K562 (cell line): ENCODE data around the gene REEP3. TPM values are rescaled to one million over a fixed set of nuclear protein-coding genes. Genes with fewer than 3 reads are reported as not detected.

Experiments
- ASH1L ChIP-seq: fragments of 450-650 bp; IDR thresholded peaks from 2 replicates; pipeline ENCODE4 v1.6.1; 2018; ENCODE audit warnings: borderline replicate concordance, mild to moderate bottlenecking, low read depth; ENCODE audit not compliant: partially characterized antibody
- polyA plus RNA-seq, 8 experiments: library from polyadenylated mRNA; depleted of rRNA in 4 of 8; stranded (reverse) in 5 of 8; unstranded in 3 of 8; fragments of >200 nt; fragmentation: Nextera tagmentation in 2 of 8; fragmentation: Illumina TruSeq in 1 of 8; extraction: Ambion mirVana in 2 of 8; extraction: Trizol in 1 of 8; gene quantifications; 2 replicates each; pipeline versions ENCODE4 v1.2.1 to v1.2.3, GENCODE V29; 2011 to 2014; ENCODE audit warnings: inconsistent platforms in 1 of 8, missing spikeins in 1 of 8
- total RNA-seq, 7 experiments: library from RNA; depleted of rRNA in 6 of 7; stranded (reverse); fragments of >200 nt in 6 of 7; fragmentation: Illumina TruSeq in 2 of 7; extraction: Trizol in 2 of 7; gene quantifications; 2 replicates each; pipeline versions ENCODE4 v1.2.1 to v1.2.3, GENCODE V29; 2011 to 2021; ENCODE audit warnings: low replicate concordance in 1 of 7
- TF ChIP-seq, protein P1 (sequence below): fragments of 450-650 bp; formaldehyde crosslinking; IDR thresholded peaks from 2 replicates; pipeline ENCODE4 v1.4.0; 2022; ENCODE audit warnings: mild to moderate bottlenecking, moderate library complexity
- TF ChIP-seq, protein P2 (sequence below): sonication (generic); formaldehyde crosslinking; IDR thresholded peaks from 2 replicates; pipeline ENCODE4 v1.8.1; 2023; ENCODE audit warnings: mild to moderate bottlenecking, missing genetic modification reagents
- TF ChIP-seq, protein P3 (sequence below), 2 experiments: fragments of 450-650 bp; IDR thresholded peaks; 2 replicates each; pipeline ENCODE4 v1.6.1; 2018; ENCODE audit warnings: mild to moderate bottlenecking in 2 of 2, low read depth in 1 of 2; ENCODE audit not compliant: partially characterized antibody in 2 of 2

Gene REEP3
- total and polyA plus RNA-seq, 9 of the 15 experiments (the other 6 are each of a cell fraction or from before 2014, with no cell fraction given): 3.4 to 13.4 (median 9.2) TPM

- no peak for TF ChIP-seq ASH1L
- TF ChIP-seq, protein P1, sequence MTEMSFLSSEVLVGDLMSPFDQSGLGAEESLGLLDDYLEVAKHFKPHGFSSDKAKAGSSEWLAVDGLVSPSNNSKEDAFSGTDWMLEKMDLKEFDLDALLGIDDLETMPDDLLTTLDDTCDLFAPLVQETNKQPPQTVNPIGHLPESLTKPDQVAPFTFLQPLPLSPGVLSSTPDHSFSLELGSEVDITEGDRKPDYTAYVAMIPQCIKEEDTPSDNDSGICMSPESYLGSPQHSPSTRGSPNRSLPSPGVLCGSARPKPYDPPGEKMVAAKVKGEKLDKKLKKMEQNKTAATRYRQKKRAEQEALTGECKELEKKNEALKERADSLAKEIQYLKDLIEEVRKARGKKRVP (CRISPR knock-in tag): no peak
- TF ChIP-seq, protein P2, sequence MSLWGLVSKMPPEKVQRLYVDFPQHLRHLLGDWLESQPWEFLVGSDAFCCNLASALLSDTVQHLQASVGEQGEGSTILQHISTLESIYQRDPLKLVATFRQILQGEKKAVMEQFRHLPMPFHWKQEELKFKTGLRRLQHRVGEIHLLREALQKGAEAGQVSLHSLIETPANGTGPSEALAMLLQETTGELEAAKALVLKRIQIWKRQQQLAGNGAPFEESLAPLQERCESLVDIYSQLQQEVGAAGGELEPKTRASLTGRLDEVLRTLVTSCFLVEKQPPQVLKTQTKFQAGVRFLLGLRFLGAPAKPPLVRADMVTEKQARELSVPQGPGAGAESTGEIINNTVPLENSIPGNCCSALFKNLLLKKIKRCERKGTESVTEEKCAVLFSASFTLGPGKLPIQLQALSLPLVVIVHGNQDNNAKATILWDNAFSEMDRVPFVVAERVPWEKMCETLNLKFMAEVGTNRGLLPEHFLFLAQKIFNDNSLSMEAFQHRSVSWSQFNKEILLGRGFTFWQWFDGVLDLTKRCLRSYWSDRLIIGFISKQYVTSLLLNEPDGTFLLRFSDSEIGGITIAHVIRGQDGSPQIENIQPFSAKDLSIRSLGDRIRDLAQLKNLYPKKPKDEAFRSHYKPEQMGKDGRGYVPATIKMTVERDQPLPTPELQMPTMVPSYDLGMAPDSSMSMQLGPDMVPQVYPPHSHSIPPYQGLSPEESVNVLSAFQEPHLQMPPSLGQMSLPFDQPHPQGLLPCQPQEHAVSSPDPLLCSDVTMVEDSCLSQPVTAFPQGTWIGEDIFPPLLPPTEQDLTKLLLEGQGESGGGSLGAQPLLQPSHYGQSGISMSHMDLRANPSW (CRISPR knock-in tag): no peak
- TF ChIP-seq, protein P3, sequence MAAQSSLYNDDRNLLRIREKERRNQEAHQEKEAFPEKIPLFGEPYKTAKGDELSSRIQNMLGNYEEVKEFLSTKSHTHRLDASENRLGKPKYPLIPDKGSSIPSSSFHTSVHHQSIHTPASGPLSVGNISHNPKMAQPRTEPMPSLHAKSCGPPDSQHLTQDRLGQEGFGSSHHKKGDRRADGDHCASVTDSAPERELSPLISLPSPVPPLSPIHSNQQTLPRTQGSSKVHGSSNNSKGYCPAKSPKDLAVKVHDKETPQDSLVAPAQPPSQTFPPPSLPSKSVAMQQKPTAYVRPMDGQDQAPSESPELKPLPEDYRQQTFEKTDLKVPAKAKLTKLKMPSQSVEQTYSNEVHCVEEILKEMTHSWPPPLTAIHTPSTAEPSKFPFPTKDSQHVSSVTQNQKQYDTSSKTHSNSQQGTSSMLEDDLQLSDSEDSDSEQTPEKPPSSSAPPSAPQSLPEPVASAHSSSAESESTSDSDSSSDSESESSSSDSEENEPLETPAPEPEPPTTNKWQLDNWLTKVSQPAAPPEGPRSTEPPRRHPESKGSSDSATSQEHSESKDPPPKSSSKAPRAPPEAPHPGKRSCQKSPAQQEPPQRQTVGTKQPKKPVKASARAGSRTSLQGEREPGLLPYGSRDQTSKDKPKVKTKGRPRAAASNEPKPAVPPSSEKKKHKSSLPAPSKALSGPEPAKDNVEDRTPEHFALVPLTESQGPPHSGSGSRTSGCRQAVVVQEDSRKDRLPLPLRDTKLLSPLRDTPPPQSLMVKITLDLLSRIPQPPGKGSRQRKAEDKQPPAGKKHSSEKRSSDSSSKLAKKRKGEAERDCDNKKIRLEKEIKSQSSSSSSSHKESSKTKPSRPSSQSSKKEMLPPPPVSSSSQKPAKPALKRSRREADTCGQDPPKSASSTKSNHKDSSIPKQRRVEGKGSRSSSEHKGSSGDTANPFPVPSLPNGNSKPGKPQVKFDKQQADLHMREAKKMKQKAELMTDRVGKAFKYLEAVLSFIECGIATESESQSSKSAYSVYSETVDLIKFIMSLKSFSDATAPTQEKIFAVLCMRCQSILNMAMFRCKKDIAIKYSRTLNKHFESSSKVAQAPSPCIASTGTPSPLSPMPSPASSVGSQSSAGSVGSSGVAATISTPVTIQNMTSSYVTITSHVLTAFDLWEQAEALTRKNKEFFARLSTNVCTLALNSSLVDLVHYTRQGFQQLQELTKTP (IDR thresholded peaks at IDR 0.05; ENCODE audit: low read depth in 1 of 2, partially characterized antibody in 2 of 2): peak in 1 of 2 experiments; percentile 33
These were observed 1.1 kb downstream of the REEP3 start (continued) for GRCh38 chr10:63522277-63522687.
